ENCODE data around the gene FAM131C.

DNA sequence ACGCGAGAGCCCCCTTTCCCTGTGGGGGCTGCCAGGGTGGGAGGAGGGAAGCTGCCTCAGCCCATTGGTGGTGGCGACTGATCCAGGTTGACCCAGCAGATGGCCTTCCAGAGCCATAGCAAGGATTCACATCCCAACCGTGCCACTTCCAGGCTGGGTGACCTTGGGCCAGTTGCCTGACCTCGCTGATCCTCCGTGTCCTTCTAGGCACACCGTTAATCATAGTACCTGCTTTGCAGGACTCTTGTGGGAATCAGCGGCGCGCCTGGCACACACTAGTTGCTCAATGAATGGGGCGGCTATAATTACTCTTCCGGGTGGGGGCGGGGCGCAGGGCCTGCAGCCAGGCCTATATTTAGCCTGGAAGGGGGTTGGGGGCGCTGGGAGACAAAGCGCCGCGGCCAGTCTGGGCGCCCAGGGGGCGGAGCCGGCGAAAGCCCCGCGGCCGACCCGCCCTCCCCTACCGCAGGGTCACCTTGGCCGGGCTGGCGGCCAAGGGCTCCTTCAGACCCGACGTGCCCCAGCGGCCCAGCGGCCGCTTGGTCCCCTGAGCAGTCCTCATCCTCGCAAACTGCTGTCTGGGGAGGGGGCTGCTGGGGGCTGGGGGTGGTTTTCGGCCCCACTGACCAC lies 60.7 kb downstream of the FAM131C start:
- TF ChIP-seq, protein P1, sequence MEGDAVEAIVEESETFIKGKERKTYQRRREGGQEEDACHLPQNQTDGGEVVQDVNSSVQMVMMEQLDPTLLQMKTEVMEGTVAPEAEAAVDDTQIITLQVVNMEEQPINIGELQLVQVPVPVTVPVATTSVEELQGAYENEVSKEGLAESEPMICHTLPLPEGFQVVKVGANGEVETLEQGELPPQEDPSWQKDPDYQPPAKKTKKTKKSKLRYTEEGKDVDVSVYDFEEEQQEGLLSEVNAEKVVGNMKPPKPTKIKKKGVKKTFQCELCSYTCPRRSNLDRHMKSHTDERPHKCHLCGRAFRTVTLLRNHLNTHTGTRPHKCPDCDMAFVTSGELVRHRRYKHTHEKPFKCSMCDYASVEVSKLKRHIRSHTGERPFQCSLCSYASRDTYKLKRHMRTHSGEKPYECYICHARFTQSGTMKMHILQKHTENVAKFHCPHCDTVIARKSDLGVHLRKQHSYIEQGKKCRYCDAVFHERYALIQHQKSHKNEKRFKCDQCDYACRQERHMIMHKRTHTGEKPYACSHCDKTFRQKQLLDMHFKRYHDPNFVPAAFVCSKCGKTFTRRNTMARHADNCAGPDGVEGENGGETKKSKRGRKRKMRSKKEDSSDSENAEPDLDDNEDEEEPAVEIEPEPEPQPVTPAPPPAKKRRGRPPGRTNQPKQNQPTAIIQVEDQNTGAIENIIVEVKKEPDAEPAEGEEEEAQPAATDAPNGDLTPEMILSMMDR (IDR thresholded peaks at IDR 0.05; ENCODE audit: insufficient read depth, low read length): no peak
- TF ChIP-seq POLR2AphosphoS5 (IDR thresholded peaks at IDR 0.05; ENCODE audit: low read depth) (no peak), GABPA (IDR thresholded peaks at IDR 0.05; ENCODE audit: low read depth) (no peak), SPI1 (IDR thresholded peaks at IDR 0.05; ENCODE audit: borderline replicate concordance, low read depth) (no peak)
- TF ChIP-seq, protein P2, sequence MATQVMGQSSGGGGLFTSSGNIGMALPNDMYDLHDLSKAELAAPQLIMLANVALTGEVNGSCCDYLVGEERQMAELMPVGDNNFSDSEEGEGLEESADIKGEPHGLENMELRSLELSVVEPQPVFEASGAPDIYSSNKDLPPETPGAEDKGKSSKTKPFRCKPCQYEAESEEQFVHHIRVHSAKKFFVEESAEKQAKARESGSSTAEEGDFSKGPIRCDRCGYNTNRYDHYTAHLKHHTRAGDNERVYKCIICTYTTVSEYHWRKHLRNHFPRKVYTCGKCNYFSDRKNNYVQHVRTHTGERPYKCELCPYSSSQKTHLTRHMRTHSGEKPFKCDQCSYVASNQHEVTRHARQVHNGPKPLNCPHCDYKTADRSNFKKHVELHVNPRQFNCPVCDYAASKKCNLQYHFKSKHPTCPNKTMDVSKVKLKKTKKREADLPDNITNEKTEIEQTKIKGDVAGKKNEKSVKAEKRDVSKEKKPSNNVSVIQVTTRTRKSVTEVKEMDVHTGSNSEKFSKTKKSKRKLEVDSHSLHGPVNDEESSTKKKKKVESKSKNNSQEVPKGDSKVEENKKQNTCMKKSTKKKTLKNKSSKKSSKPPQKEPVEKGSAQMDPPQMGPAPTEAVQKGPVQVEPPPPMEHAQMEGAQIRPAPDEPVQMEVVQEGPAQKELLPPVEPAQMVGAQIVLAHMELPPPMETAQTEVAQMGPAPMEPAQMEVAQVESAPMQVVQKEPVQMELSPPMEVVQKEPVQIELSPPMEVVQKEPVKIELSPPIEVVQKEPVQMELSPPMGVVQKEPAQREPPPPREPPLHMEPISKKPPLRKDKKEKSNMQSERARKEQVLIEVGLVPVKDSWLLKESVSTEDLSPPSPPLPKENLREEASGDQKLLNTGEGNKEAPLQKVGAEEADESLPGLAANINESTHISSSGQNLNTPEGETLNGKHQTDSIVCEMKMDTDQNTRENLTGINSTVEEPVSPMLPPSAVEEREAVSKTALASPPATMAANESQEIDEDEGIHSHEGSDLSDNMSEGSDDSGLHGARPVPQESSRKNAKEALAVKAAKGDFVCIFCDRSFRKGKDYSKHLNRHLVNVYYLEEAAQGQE (IDR thresholded peaks at IDR 0.05; ENCODE audit: insufficient replicate concordance, low read depth): no peak
